CD4-positive, alpha-beta T cell treated with Interleukin-4 for 1 hour (primary cell): ENCODE data around the gene GPR149.
"Not testable (repeated sequence)": the region's sequence is repeated elsewhere in the genome, so short reads cannot be mapped to it uniquely, and the experiment has no call there.

Source experiments
- DNase-seq, 2 donors: peaks; one replicate each; pipeline ENCODE4 v3.0.0-alpha.2; 2020 to 2022

The GPR149 gene, protein sequence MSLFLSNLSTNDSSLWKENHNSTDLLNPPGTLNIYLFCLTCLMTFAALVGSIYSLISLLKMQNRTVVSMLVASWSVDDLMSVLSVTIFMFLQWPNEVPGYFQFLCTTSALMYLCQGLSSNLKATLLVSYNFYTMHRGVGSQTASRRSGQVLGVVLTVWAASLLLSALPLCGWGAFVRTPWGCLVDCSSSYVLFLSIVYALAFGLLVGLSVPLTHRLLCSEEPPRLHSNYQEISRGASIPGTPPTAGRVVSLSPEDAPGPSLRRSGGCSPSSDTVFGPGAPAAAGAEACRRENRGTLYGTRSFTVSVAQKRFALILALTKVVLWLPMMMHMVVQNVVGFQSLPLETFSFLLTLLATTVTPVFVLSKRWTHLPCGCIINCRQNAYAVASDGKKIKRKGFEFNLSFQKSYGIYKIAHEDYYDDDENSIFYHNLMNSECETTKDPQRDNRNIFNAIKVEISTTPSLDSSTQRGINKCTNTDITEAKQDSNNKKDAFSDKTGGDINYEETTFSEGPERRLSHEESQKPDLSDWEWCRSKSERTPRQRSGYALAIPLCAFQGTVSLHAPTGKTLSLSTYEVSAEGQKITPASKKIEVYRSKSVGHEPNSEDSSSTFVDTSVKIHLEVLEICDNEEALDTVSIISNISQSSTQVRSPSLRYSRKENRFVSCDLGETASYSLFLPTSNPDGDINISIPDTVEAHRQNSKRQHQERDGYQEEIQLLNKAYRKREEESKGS

DNA sequence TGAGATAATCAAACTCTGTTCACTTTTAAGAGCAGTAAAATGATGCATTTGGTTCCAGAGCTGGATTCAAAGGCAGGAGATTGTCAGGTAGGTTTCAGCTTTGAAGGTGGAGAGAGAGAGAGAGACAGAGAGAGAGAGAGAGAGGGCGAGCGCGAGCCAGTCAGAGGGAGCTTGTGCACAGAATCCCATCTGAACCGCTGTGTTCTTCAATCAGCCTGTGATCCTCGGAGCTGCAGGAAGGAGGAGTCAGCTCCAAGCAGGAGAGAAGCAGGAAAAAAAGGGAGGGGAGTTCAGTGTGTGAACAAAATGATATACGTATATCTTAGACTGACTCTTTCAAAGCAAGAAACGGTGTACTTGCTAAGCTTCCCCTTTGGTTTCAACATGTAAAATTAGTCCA lies at the start of gene GPR149:
Gene GPR149 (minus strand): TSS at position 177 of the 400 bp plus-strand sequence. CDS start 575 bp downstream, outside the sequence.
- DNase-seq: no peak

DNA sequence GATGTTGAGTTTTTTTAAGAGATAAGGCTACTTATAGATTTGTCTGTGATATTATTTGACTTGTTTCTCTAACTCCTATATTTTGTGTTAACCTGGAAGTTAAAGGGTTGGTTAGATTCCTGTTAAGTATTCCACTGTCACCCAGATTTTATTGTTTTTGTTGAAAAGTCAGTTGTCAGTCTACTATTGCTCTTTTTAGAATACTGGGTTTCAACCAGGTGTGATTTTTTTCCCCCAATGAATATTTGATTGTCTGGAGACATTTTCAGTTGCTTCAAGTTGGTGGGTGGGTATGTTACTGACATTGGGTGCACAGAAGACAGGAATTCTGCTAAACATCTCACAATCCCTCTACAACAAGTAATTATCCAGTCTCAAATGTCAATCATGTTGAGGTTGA lies 43.8 kb upstream of the GPR149 start:
- DNase-seq: no peak

DNA sequence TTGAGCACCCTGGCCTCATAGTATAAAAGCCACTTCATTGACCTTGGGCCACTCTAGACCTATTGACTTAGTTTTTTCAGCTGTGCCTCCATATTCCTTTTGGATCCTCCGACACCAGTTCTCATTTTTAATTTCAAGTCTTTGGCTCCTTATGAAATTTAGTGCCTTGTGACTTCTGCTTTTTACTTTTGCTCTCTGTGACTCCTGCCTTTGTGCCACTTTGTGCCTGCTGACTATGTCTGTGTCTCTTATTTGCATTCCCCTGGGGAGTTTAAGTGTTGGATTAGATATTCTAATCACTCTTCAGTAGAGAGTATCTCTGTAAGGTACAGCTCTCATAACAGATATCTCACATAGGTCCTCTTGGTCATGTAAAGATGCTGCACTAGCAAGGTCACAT lies 39.6 kb upstream of the GPR149 start:
- DNase-seq: no peak

DNA sequence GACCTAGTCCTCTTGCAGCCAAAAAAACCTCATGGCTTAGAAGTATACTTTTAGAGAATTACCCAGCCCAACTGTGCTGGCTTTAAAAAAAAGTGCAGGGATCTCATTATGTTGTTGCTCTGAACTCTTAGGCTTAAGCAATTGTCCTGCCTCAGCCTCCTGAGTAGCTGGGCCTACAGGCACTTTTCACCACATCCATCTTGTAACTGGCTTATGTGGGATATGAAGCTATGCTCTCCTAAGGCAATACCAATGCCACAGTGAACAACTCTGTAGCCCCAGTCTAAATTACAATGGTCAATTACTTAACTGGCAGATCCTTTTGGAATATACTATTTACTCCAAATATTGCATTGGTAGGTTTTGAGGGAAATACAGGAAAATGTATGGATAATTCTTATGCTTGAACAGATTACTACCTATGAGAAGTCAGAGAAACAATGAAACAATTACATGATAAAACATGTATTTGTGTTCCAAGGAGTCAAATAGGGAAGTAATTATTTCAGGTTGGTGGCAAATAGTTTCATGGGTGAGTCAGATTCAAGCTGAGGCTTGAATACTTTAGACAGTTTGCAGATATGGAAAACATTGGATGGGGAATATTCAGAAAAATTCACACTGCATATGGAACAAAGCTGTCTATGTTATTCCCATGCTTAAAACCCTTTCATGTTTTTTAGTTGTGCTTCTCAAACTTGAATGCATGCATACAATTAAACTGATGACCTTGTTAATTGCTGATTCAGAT lies 34.6 kb upstream of the GPR149 start:
- no peak for DNase-seq

DNA sequence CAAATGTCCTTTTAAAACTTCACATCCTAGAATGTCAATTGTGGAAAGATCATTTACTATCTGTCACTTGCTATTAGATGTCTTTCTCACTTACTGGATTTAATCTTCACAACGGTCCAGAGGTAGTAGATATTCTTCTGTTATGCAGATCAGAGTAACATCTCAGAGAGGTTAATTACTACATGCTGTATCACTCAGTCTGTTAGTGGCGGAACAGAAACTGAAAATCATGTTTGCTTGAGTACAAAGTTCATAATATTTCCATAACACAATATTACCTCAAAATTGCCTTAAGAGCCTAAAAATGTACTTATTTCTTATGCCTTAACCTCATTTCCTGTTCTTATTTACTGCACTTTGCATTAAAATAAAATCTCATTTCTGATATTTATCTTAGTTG lies 28.6 kb upstream of the GPR149 start:
- DNase-seq: no peak

DNA sequence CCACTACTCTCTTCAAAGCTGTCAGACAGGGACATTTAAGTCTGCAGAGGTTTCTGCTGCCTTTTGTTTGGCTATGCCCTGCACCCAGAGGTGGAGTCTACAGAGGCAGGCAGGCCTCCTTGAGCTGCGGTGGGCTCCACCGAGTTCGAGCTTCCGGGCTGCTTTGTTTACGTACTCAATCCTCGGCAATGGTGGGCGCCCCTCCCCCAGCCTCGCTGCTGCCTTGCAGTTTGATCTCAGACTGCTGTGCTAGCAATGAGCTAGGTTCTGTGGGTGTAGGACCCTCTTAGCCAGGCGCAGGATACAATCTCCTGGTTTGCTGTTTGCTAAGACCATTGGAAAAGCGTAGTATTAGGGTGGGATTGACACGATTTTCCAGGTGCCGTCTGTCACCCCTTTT lies 9.1 kb upstream of the GPR149 start:
- DNase-seq: not testable (repeated sequence)

DNA sequence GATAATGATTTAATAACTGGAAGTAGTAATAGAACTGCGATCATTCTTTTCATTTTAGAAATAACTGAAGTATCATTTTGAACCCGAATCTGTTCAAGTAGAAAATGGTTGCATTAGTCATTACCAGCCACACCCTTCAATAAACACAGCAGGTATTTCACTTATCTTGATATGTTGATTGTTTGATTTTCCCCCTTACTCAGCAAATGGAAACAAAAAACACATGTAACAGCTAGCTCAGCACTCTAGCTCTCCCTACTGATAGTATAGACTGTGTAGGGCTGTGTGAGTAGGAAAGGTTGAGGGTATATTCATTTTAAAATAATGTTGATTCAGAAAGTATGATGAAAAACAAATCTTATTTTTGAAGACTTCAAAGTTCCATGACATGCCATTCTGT lies 1.1 kb upstream of the GPR149 start:
- no peak for DNase-seq

DNA sequence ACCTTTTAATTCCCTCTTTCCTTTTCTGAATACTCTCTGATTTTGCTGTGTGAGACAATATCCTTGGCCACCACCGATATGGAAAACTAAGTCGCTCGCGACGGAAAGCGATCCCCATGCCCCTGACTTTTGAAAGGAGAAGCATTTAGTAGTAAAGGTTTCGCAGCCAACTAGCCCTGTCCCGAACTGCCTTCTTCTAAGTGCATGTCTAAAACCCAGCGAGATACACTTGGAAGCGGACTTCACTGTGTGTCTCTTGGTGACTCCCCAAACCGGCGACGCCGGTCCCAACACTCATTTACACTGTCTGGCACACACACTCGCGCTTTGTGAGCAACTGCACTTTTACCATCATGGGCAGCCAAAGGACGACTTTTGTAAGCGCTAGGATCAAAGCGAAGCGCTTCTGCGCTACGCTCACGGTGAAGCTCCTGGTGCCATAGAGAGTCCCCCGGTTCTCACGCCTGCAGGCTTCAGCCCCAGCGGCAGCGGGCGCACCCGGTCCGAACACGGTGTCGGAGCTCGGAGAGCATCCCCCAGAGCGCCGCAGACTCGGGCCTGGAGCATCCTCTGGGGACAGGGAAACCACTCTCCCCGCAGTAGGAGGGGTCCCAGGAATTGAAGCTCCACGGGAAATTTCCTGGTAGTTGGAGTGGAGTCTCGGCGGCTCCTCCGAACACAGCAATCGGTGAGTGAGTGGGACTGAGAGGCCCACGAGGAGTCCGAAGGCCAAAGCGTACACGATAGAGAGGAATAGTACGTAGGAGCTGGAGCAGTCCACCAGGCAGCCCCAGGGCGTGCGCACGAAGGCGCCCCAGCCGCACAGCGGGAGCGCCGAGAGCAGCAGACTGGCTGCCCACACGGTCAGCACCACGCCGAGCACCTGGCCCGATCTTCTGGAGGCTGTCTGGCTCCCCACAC lies 1.4 kb downstream of the GPR149 start:
- DNase-seq: no peak

DNA sequence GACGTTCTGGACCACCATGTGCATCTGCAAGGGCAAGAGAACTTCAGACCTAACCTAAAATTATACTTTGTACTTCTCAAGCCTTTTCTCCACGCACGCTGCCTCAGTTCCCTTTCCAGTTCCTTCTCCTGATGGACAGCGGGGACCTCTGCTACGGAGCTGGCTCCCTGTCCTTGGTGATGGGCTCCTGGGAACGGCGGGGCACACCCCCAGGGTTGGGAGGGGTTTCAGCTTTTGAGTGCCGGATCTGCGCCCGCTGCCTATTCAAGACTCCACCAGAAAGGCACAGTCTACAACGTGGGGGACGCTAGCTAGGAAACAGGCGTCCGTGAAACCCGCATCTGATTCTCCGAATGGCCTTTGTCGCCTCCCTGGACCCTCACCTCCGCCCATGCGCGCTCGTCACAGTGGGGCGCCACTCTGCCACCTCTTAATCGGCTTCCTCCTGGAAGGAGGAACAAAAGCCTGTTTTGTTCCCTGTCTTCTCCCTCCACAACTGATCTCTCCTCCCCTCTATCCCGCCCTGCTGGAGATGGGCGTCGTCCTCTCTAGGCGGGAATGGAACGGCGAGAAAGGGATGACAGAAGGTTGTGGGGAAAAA lies 2.2 kb downstream of the GPR149 start:
- no peak for DNase-seq

DNA sequence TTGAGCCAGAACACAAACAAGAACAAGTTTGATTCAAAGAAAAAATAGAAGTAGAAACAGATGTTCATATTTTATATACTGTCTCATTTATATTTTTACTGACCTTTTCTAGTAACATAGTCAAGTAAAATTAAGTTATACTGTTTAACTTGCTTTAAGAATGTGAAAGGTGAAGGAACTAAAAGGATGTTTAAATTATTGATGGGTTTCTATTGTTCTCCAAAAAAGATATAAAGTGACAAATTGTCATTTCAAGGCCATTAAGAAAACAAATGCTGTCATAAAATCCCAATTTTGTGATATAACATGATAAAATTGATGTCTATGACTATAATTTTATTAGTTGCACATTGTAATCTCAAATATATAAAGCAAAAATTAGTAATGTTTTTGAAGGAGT lies 7.3 kb downstream of the GPR149 start:
- DNase-seq: no peak

DNA sequence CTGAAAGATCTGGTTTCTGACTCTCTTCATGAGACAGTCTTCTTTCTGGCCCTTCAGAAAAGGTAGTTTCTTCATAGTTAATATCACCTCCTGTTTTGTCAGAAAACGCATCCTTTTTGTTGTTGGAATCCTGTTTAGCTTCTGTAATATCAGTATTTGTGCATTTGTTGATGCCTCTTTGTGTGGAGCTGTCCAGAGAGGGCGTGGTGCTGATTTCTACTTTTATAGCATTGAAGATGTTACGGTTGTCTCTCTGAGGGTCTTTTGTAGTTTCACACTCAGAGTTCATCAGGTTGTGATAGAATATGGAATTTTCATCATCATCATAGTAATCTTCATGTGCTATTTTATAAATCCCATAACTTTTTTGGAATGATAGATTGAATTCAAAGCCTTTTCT lies 8.9 kb downstream of the GPR149 start:
- no peak for DNase-seq

DNA sequence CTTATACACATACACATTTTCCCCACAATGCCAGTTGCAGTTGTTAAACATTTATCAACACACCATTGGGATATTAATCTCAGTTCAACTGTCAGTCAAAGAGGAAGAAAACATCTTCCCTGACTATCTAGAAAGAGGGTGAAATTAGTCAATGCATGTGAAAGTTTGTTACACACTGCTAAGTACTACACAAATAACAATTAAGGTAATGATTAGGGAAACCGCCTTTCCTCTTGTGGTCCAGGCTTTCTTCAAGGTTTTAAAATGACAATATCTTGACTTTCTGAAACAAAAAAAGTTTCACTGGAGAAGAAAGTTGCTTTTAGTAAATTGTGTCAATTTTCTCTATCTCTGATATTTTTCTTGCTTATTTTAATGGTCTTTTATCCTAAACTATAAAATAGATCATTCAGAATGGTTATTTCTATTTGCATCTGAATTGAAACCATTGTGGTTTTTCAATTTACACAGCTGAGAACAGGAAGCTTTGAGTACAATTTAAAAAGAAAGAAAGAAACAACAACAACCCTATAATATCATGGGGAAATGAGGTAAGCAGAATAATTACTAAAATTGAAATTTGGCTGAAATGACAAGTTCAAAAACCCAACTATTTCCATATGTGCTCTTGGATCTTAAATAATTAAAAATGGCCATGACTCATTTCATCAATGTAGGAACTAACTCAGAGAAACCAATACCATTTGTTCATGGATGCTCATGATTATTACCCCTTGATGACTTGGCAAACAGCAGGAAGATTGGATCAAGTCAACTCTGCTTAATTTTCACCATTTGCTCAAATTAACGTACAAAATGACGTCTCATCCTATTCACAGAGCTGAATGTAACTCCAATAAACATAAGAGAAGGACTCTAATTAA lies 31.7 kb downstream of the GPR149 start:
- no peak for DNase-seq

DNA sequence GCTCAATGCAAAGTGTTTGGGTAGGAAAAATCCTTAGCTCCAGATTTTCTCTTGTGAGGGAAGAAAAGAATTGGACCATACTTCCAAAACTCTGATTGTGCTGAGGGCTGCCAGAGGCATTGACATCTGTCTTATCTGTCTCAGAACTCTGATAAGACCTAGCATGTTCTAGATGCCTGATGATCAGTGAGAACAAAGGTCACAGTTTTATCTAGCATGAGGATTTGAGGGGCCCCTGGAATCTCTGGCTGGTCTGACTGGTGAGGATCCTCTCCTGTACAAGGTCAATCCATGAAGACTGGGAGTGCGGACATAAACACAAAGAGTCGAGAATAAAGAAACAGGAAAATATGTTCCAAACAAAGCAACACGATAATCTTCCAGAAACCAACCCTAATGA lies 40.1 kb downstream of the GPR149 start:
- DNase-seq: no peak

DNA sequence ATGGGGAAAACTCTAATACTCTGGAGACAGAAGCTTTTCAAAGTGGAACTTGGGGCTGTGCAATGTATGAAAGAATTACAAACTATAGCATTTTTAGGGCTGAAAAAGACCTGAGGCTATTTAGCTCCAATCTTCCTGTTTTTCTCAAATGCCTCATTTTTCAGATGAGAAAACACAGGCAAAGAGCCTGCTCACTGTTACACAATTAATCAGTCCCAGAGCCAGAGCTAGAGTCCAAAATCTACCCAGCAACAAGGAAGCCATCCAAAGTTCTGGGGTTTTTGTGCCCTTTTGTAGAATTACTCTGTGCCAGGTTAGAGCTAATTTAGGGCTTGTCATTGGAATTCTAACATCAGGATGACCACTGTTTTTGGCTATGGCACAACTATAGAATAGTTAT lies 45.5 kb downstream of the GPR149 start:
- no peak for DNase-seq

DNA sequence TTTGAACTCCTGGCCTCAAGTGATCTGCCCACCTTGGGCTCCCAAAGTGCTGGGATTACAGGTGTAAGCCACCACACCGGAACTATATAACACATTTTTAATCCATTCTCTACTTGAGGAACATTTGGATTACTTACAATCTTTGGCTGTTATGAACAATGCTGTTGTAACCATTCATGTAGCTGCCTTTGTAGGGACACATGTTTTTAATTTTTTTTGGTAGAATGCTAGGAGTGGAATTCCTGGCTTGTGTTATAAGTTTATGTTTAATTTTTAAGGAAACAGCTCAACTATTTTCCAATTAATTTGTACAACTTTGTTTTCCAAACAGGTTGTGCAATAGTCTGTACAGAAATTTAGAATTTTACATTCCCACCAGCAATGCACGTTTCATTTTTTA lies 51.7 kb downstream of the GPR149 start:
- DNase-seq: no peak

DNA sequence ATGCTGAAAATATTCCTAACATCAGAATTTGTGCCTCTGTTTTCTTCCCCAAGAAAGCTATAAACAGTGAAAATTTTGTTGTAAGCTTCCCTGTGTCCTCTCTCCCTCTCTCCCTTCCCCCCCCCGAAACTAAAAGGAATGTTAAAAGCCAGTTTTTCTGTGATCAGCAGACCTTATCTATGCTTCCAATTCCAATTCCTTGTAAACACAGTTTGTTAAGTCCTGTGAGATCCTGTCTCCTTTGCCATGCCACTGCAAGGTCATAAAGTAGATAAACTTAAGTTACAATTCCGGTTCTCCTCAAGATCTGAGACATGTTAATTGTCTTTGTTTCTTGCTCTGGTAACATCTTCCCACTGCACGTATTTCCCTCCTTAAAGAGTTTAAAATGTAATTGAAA lies 62.8 kb downstream of the GPR149 start:
- no peak for DNase-seq

DNA sequence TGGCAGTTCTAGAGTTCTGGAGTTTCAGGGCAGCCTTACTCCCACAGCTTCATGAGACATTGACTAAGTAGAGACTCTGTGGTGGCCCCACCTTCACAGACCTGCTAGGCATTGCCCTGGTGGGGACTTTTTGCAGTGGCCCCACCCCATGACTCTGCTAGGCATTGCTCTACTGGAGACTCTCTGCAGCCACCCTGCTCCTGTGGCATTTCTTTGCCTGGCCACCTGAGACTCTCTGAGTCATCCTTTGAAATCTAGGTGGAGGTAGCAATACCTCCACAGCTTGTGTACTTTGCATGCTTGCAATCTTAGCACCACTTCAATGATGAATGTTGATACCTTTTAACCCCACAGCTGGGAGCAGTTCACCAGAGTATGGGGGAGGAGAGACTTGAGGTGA lies 65.1 kb downstream of the GPR149 start:
- no peak for DNase-seq

DNA sequence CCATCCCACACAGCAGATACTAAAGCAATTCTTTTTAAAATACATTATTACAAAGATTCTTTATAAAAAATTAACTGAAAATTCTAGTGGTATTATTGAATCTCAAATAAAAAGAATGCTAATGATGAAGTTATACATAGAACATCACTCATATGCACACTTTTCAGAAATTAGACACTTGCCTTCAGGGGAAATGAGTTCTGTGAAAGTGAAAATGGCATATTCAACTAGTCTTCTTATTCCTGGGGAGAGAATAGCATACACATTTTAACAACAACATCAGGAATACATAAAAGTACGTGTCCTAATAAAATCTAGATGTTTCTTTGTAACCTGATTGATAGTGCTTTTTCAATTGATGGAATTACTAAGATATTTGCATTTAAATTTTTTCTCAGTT lies 68.9 kb downstream of the GPR149 start:
- DNase-seq: no peak

DNA sequence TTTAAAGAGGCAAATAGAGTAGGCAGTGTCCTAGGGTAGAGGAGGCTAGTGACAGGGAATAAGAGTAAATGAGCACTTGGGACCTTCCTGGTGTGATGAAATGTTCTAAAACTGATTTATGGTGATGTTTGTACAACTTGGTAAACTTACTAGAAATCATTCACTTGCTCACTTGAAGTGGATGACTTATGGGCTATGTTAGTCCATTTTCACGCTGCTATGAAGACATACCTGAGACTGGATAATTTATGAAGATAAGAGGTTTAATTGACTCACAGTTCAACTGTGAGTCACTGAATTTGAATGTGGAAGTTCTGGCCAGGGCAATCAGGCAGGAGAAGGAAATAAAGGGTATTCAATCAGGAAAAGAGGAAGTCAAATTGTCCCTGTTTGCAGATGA lies 74.0 kb downstream of the GPR149 start:
- DNase-seq: no peak

DNA sequence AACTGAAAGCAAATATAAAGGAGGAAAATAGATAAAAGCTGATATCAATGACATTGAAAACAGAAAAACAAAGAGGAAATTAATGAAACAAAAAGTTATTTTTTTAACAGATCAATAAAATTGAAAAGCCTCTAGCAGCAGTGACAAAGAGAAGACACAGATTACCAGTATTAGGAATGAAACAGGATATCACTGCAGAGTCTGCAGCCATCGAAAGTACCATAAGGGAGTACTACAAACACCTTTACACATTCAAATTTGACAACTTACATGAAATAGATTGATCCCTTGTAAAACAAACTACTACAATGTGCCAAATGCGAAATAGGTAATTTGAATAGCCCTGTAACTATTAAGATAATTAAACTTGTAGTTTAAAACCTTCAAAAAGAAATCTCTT lies 80.8 kb downstream of the GPR149 start:
- no peak for DNase-seq
